ENCODE measurements around the gene SLX9.

DNA sequence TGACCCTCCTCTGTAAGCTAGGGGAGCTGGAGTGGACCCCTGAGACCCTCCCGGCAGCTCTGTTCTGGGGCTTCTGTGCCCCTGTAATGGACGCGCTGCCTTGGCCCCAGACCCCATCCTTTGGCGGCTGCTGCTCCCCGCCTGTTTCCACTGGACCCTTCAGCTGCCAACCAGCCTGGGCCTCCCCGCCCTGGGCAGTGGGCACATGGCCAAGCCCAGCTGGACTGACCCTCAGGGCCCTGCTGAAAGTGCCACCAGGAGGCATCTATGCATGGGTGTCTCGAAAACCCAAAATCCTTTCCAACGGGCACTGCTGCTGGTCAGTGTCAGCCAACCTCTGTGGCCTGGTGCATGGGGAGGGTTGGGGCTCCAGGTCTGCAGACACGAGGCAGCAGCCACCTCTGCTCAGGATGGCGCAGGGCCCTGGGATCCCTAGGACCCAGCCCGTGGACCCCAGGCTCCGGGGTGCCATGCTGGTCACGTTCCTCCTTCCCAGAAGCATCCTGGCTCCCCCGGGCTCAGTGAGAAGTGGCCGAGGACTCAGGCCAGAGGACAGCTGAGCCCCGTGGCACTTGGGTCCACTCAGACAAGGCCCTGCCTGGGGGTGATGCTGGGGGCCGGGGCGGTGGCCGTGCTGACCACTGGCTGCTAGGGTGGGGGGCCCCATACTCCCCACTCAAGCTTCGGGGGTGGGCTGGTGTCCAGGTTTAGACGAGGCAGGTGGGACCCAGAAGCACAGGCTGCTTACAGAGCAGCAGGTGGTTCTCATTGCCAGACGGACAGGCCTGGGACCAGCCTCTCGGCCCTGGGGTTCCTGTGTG lies 46.9 kb downstream of the SLX9 start:
- TF ChIP-seq, protein P1, sequence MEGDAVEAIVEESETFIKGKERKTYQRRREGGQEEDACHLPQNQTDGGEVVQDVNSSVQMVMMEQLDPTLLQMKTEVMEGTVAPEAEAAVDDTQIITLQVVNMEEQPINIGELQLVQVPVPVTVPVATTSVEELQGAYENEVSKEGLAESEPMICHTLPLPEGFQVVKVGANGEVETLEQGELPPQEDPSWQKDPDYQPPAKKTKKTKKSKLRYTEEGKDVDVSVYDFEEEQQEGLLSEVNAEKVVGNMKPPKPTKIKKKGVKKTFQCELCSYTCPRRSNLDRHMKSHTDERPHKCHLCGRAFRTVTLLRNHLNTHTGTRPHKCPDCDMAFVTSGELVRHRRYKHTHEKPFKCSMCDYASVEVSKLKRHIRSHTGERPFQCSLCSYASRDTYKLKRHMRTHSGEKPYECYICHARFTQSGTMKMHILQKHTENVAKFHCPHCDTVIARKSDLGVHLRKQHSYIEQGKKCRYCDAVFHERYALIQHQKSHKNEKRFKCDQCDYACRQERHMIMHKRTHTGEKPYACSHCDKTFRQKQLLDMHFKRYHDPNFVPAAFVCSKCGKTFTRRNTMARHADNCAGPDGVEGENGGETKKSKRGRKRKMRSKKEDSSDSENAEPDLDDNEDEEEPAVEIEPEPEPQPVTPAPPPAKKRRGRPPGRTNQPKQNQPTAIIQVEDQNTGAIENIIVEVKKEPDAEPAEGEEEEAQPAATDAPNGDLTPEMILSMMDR (IDR thresholded peaks at IDR 0.05; ENCODE audit: insufficient read depth, low read depth, low read length): no peak
- no peak for TF ChIP-seq EZH2 (IDR thresholded peaks at IDR 0.05; ENCODE audit: insufficient read depth, low read length)

Data from astrocyte (in vitro differentiated cells and primary cell).